Embryonic facial prominence (tissue), 1 donor: Measurements from ENCODE around the gene MRPL38.

Experiments used
- DNase-seq: peaks from one replicate; pipeline ENCODE4 v3.0.0-alpha.2; 2016; ENCODE audit errors: extremely low spot score

MRPL38 gene

GRCh38 chr17:75904749-75905521 lies at the start of gene MRPL38:
Gene MRPL38 (minus strand): TSS chr17:75904884. CDS start chr17:75904875, 9 bp downstream.
- DNase-seq: peak; percentile 78

GRCh38 chr17:75950855-75951554 lies 46.3 kb upstream of the MRPL38 start:
- DNase-seq: no peak

GRCh38 chr17:75950421-75950820 lies 45.7 kb upstream of the MRPL38 start:
- DNase-seq: no peak

- no peak for DNase-seq
These were observed 40.5 kb upstream of the MRPL38 start for GRCh38 chr17:75945211-75945610.

- no peak for DNase-seq
These were observed 38.8 kb upstream of the MRPL38 start for GRCh38 chr17:75943491-75943890.

DNA sequence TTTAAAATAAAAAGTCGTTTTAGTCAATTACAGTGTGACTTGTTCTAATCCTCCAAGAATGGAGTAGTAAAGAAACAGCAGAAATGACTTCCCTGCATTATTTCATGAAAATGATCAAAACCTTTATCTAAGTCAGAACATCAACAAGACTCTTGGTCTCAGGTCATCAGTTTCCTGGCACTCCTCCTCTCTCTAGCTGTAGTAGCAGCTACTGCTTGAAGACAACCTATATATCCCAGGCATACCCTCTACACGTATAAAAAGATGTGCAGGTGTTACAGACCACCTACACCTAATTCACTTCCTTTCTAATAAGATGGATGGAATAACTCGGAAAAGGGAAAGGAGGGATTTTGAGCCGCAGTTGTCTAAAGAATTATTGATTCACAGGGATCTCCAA lies 37.8 kb upstream of the MRPL38 start:
- no peak for DNase-seq

GRCh38 chr17:75941442-75941819 lies 36.7 kb upstream of the MRPL38 start:
- DNase-seq: no peak

- peak; percentile 85 for DNase-seq
These were observed 36.2 kb upstream of the MRPL38 start, which contains the start of gene FBF1 for GRCh38 chr17:75940727-75941441. Gene FBF1 (minus strand): TSS chr17:75941042. CDS start chr17:75938149, 2,893 bp downstream.

- no peak for DNase-seq
These were observed 33.0 kb upstream of the MRPL38 start for GRCh38 chr17:75937652-75938051.

DNA sequence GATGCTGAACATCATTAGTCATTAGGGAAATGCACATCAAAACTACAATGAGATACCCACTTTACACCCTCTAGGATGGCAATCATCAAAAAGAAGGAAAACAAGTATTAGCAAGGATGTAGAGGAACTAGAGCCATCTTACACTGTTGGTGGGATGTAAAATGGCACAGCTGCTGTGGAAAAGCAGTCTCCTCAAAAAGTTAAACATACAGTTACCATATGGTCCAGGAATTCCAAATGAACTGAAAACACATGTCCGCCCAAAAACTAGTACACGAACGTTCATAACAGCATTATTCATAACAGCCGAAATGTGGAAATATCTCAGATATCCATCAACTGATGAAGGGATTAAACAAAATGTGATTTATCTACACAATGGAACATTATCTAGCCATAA lies 29.1 kb upstream of the MRPL38 start:
- no peak for DNase-seq

DNA sequence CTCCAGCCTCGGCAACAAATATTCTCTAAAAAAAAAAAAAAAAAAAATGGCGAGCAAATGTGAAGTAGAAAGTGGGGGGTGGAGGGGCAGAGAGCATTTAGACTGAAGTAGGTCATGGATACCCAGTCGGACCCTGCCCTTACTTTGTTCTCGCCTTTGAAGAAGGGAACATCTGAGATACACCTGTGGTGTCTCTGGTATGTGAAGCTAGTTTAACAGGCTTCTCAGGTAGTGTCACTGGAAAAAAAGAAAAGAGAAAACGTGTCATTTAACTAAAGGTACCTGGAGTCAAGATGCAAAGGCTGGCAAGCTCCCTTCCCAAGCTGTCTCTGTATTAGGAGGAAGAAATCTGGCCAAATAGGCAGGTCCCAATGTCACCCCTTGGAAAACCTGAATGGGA lies 28.2 kb upstream of the MRPL38 start:
- DNase-seq: no peak

GRCh38 chr17:75931062-75931461 lies 26.4 kb upstream of the MRPL38 start:
- DNase-seq: no peak

- no peak for DNase-seq
These were observed 22.7 kb upstream of the MRPL38 start for GRCh38 chr17:75927286-75927922.

GRCh38 chr17:75926456-75926855 lies 21.8 kb upstream of the MRPL38 start:
- DNase-seq: no peak

GRCh38 chr17:75925912-75926311 lies 21.2 kb upstream of the MRPL38 start:
- DNase-seq: no peak

DNA sequence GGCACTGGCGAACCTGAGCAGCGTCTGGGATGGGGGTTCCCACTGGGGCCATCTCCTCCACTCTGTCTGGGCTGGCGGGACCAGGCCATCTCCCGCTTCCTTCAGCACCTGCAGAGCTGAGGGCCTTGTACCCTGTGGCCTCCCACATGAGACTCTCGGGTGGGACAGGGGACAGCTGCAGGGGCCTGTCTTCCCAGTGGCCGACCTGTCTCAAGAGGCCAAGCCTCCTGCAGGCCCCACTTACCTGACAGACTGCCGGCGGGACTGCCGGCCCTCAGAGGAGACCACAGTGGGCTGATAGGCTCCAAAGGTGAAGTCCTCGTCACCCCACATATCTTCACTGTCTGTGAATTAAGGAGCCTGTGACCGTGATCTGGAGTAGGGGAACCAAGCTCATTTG lies 20.4 kb upstream of the MRPL38 start:
- DNase-seq: no peak

GRCh38 chr17:75922963-75923874 lies 18.5 kb upstream of the MRPL38 start:
- no peak for DNase-seq

GRCh38 chr17:75922173-75922961 lies 17.7 kb upstream of the MRPL38 start:
- no peak for DNase-seq

DNA sequence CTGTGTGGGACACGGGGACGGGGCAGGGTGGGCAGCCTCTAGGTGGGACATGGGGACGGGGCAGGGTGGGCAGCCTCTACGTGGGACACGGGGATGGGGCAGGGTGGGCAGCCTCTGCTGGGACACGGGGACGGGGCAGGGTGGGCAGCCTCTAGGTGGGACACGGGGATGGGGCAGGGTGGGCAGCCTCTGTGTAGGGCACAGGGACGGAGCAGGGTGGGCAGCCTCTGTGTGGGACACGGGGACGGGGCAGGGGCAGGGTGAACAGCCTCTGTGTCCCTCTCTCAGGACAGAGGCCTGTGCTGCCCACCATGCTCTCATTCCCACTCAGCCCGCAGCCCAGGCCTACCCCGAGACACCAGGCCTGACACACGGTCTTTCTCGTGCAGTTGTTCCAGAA lies 16.9 kb upstream of the MRPL38 start:
- no peak for DNase-seq

DNA sequence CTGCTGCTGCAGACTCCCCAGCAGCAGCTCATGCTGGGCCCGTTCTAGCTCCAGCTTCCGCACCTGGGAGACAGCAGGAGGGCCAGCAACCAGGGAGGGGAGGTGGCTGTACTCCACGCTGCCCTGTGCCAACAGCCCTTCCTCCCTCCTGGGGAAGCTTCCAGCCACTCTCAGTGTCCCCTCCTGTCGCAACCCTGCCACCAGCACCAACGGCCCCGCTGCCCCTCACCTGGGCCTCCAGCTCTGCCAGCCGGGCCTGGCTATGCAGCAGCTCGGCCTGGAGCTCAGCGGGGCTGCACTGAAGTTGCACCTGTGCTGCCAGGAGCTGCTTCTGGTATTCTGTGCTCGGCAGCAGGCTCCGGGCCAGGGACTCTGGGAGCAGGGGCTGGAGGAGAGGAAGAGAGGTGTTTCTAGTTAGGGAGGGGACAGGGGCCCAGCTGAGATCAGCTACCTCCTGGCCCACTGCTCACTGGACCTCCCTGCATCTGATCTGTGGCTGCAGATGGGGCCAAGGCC lies 15.4 kb upstream of the MRPL38 start:
- DNase-seq: no peak
